Raji (cell line): ENCODE data around the gene ODAD4.

Experiments used
- POLR2A ChIP-seq: IDR thresholded peaks from 2 replicates; pipeline ENCODE4 v1.6.1; 2011; ENCODE audit warnings: low read depth, low read length, control low read depth; ENCODE audit not compliant: insufficient read depth

ODAD4 gene

DNA sequence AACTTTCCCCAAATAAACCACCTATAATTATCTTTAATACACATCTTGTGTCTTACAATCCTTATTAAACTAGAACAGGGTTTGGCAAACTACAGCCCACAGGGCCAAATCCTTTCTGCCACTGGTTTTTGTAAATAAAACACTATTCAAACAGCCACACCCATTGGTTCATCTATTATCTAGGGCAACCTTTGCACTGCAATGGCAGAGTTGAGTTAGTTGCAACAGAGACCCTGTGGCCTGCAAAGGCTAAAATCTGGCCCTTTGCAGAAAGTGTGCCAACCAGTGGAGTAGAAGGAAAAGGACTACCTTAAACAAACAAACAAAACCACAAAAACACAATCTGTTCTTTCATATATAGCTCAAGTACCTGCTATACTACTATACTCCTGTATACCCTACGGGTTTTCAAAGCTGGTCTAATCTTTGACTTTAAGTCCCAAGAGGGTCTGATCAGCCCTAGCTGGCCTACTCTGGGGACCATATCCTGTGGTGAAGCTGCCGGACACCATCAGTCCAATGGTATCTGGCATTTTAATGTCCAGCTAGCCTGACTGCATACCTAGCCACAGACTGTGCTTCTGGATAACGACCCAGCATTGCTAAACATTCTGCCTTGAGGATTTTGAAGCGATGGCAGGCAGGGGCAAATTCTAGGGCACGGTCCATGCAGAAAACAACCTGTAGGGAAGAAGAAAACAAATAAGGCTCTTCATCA is 59.4 kb downstream of the ODAD4 start:
- no peak for TF ChIP-seq POLR2A

DNA sequence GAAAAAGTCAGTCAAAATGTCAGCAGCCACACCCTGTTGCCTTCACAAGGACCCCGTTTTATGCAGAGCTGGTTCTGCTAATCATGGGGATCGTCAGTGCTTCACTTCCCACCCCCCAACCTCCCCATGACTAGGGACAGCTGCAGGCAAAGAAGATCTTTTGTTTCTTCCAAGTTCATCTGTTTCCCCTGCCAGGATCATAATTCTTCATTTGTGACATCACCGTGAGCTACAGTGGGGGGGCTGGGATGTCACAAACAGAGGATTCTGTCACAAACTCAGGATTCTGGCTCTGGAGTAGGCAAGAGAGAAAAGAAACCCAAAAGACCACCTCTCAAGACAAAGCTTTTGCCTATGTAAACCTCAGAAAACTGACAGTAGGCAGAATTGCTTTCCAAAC is 62.2 kb downstream of the ODAD4 start:
- TF ChIP-seq POLR2A = no peak

DNA sequence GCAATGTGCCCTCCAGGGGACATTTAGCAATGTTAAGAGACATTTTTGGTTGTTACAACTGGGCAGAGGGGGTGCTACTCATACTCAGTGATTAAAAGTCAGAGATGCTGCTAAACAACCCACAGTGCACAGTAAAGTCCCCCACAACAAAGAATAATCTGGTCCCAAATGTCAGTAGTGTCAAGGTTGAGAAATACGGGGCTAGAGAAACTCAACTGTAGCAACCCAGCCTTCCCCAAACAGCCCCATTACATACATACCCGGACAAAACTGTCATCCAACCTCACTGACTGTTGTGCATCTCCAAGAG is 66.4 kb downstream of the ODAD4 start:
- TF ChIP-seq POLR2A = no peak

DNA sequence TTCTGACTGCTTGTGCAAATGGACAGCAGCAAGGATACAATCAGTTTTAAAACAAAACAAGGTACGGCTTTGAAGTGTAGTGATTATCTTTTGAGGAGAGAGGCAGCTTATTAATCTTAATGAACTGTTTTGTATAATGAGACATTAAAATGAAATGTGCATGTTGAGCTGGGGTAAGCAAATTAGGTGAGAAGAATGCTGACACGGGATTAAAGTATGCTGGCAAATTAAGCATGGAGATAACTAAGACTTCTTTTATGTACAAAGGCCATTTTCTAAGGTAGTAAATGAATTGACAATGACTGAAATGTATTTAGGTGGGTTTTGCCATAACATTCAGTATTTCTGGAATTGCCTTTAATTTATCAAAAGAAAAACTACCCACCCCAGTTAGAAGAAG is 68.1 kb downstream of the ODAD4 start:
- TF ChIP-seq POLR2A = no peak

DNA sequence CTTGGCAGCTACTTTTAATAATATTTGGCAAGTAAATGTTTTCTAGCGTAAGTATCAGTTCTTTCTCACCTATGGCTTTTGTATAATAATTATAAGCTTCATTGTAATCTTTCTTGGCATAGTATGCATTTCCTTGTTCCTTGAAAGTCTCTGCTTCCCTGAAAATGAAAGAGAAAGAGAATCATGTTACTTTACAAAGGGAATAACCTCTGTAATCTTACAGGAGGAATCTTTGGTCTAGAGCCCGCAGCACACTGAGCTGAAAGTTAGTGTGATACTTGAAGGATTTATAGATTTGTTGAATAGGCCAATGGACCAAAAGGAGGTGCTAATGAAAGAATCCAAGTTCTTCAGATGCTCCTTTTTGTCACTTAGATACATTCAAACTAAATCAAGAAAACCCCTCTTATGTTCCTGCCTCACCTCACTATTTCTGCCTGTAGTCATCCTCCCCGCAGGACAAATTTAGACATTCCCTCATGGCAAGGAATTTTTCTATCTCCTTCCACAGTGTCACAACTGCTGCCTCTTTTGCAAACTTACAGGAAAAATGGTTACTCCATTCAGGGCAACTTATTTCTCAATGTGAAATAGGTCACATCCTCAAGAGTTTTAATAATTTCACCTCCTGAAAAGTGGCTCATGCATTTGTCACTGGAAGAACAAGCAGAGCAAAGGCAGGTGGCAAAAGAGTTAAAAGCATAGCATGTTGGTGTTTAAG is 70.2 kb downstream of the ODAD4 start:
- TF ChIP-seq POLR2A = no peak

DNA sequence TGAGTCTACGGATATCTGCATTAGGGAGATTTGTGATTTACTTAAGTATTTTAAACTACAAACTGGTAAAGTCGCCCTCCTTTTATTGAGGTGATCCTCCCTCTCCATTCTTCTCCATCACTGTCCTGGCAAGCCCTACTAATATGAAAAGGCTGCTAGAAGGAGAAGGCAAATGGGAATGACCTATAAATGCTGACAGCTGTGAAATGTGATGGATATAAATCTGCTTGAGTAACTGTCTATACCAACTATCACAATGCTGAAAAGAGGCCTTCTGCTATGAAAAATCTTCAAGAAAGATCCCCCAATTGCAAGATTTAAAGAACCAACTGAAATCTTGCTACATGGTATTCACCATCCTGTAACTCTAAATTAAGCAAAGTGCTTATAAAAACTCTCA is 71.3 kb downstream of the ODAD4 start:
- TF ChIP-seq POLR2A = no peak

DNA sequence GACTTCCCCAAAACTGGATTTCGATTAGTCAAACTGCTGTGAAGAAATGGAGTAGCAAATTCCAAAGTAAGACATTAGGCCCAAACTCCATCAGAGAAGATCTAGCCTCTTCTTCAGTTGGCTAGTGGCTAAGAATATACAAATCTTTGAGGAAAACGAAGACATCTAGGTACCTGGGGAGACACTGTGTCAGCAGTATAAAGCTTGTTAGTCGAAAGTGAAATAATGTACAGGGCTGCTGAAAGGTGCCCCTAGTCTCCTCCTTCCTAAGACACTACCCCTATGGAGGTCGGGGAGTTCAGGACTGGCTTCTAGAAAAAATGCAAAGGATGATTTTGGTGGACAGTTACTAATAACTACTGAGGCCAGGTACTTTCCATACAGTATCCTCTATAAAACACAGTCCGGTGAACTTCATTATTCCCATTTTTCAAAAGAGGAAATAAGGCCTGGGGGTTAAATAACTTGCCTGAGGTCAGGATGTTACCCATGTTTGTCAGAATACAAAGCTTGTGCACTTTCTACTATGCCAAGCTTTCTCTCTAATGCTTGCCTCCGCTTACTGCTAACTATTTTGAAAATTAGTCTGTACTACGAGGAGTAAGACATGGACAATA is 71.9 kb downstream of the ODAD4 start:
- TF ChIP-seq POLR2A = no peak

DNA sequence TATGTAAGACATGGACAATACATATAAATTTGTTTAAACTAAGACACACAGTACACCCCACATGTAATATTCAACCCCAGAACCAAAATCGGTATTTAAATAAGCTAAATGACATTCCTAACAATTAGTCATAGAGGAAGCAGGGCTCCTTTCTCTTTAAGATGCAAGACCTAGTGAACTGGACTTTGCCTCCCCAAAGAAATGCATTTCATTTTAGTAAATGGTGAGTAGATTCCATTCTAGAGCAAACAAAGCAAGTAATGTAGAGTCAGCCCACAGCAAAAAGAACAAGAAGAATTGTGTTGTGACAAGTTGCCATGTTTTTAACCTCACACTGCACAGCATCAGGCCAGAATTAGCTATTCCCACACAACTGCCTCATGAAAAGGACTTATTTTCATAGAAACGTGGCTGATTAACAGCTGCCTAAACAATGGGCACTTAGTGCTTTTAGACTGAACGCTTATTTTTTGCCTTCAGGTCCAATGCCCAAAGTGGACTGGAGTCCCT is 72.4 kb downstream of the ODAD4 start:
- TF ChIP-seq POLR2A = no peak

DNA sequence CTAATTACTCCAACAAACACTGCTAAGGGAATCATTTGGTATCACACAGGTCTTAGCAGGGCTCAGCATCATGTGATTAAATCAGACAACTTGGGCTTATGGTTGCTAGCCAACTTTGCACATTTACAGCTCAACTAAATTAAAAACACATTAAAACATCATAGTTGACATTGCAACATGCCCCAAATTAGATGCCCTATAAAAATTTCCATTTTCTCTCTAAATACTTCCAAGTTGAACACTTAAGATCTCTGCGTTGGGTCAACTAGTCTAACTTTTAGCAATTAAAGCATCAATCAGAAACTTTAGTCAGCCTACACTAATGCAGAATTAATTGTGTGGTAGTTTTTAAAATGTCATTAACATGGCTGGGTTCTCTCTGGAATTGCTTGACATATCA is 74.7 kb downstream of the ODAD4 start:
- TF ChIP-seq POLR2A = no peak

DNA sequence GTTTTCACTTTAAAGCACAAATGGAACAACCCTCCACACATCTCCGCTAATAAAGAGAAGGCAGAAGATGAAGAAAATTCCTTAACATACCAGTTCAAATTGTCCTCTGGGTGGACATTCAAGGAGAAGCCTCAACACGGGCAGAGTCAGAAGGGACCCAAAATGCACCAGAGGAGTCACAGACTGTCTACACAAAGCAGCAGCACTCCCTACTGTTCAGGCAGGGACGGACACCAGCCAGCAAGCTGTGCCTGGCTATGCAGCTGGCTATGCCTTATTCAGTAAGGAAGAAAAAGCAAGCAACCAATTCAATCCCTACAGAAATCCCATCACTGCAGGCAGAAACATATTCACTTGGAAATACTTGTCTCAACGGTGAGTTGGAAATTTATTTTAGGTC is 78.8 kb downstream of the ODAD4 start:
- TF ChIP-seq POLR2A = no peak

DNA sequence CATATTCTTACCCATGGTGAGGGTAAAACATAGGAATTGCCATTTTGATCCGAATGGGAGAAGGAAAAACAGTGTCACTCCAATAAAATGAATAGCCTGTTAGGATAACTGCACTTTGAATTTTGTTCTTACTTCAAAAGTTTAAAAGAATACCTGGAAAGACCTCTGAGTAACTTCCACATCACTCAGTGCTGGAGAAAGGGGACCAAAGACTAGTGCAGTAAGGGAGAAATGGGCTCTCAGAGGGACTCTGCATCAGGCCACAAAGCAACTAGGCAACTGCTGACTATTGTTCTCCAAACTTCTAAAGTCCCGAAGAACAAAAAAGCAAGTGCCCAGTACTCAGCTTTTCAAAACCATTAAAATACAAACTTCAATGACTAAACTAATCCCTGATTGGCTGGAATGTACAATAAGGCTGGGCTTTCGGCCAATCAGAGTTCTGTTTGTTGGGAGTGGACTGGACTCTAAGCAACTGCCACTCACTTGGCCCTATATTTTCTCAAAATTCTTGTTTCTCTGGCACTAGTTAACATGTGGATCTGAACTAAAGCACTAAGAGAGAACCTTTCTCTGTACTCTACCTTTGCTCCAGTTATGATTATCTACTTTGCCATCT is 80.6 kb downstream of the ODAD4 start:
- TF ChIP-seq POLR2A = no peak
